GM19099 (cell line): ENCODE measurements around the gene PLCB2.

Source experiments
- POLR2A ChIP-seq: IDR thresholded peaks from 3 replicates; pipeline ENCODE4 v1.6.1; 2011; ENCODE audit warnings: low read depth; ENCODE audit not compliant: insufficient read length; ENCODE audit errors: extremely low read depth

The PLCB2 gene

DNA sequence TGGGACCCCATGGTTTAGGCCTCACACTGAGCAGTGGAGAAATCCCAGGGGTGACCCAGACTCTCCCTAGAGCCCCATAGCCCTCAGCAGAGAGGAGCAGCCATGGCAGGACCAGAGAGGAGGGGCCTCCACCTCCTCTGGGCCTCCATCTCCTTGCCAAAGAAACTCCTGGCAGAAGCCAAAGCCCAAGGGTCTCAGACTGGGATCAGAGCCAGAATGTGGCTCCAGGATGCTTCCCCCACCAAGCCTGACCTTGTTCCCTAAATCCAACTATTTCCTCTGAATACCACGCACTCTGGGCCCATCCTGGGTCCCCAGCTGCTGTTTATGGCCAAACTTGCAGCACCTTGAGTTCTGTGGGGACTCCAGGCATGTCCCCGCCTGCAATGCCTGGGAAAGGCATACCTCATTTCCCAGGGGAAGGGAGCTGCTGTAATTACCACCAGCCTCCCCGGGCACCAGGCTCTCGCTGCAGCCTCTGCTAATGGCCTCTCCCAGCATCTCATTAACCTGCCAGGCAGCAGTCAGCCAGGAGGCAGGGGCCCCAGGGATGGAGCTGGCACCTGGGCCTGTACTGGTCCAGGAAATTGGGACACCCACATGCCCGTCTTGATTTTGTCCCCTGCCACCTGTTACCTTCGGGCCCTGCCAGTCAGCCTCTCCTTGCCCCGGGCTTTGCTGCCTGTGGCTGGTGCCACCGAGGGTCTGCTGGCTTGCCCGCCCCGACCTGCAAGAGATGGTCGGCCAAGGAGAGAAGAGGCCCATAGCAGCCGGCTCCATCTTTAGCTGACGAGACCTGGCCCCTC is 28.4 kb upstream of the PLCB2 start:
- TF ChIP-seq POLR2A = no peak

- no peak for TF ChIP-seq POLR2A
Observed at GRCh38 chr15:40334941-40335795, 27.4 kb upstream of the PLCB2 start.

DNA sequence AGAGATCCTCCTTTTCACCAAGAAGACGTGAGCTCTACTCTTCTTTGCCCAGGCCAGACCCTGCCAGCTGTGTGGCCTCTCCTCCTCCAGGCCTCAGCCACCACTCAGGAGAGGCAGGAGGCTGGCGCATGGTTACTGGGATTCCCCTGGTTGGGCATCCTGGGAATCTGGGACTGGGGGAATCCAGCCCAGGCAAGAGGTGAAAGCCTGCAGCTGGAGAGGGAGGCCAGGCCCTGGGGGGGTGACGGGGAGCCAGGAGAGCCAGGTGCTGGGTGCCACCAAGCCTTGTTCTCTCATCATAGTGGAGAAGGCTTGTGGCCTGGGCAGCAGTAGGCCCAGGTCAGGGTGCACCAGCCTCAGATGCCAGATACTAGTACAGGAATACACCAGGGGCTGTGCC is 26.8 kb upstream of the PLCB2 start:
- TF ChIP-seq POLR2A = no peak

- no peak for TF ChIP-seq POLR2A
Observed at GRCh38 chr15:40333922-40334492, 26.3 kb upstream of the PLCB2 start.

DNA sequence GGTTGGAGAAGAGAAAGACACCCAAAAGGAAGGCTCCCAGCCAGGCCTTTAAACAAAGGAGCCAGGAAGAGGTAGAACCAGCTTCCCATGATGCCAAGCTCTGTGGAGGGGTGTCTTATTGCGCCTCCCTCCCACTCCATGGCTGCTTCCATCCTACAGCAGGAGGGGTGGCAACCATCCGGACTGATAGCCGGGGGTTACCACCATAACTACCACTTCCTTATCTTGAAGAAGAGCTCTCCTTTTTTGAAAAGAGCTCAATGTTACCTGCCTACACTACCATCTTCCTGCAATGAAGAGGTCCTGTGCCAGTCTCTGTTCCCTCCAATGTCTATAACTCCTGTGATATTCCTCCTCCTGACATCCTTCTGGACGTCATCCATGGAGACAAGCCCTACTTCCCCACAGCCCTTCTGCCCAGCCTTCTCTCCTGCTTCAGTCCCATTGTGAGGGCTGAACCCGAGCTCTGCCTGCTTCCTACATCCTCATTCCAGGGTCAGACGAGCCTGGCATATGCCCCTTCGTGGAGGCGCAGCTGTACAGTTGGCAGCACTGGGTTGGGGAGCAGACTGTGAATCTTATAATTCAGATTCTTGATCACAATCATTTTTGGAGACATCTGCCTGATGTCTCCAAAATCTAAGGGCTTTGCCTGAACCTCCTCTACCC is 24.5 kb upstream of the PLCB2 start:
- TF ChIP-seq POLR2A = no peak

- TF ChIP-seq POLR2A = no peak
Observed at GRCh38 chr15:40331637-40332036, 23.9 kb upstream of the PLCB2 start.

- TF ChIP-seq POLR2A = no peak
Observed at GRCh38 chr15:40331026-40331425, 23.3 kb upstream of the PLCB2 start.

GRCh38 chr15:40330368-40330836 is 22.7 kb upstream of the PLCB2 start:
- no peak for TF ChIP-seq POLR2A

DNA sequence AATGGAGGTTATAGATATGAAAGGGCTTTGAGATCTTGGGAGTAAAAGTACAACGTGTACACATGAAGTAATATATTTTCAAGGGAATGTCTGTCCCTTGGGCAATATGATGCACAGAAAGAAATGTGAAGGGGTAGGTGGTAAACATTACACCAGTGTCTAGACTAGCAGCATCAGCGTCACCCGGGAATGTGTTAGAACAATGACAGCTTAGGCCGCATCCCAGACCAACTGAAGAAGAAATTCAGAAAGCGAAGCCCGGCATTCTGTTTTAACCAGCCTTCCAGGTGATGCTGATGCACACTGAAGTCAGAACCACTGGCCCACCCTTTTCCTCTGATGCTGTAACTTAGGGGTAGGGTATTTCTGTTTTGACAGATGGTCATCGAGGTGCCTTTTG is 22.1 kb upstream of the PLCB2 start:
- TF ChIP-seq POLR2A = no peak

- no peak for TF ChIP-seq POLR2A
Observed at GRCh38 chr15:40328751-40329150, 21.0 kb upstream of the PLCB2 start.

- TF ChIP-seq POLR2A = no peak
Observed at GRCh38 chr15:40328176-40328575, 20.4 kb upstream of the PLCB2 start.

- no peak for TF ChIP-seq POLR2A
Observed at GRCh38 chr15:40327457-40327856, 19.7 kb upstream of the PLCB2 start.

GRCh38 chr15:40325700-40326099 is 18.0 kb upstream of the PLCB2 start:
- TF ChIP-seq POLR2A = no peak

GRCh38 chr15:40325188-40325587 is 17.5 kb upstream of the PLCB2 start:
- no peak for TF ChIP-seq POLR2A
